Measurements from ENCODE around the gene ZDHHC4.
A peak's percentile ranks its signal among the peaks of the same experiment; 100 is the strongest.

GRCh38 chr7:6553448-6554044, 23.7 kb upstream of the ZDHHC4 start:
- TF ChIP-seq YY1 (IDR thresholded peaks at IDR 0.05; ENCODE audit: low read depth) (no peak), CTCF (IDR thresholded peaks at IDR 0.05) (peak; percentile 32; the same call in 1 of the 2 replicates), POLR2AphosphoS5 (IDR thresholded peaks at IDR 0.05; ENCODE audit: low read depth, low read length) (no peak), MXI1 (IDR thresholded peaks at IDR 0.05; ENCODE audit: low read depth, low read length) (no peak), CHD2 (IDR thresholded peaks at IDR 0.05; ENCODE audit: low read length, partially characterized antibody) (no peak), IRF3 (IDR thresholded peaks at IDR 0.05; ENCODE audit: low read depth, low read length) (no peak), RFX5 (IDR thresholded peaks at IDR 0.05; ENCODE audit: low read length) (no peak), NFIC (IDR thresholded peaks at IDR 0.05; ENCODE audit: borderline replicate concordance) (no peak), EP300 (IDR thresholded peaks at IDR 0.05; ENCODE audit: borderline replicate concordance in 1 of 2, low read depth in 1 of 2, low read length in 1 of 2) (no peak), TAF1 (IDR thresholded peaks at IDR 0.05; ENCODE audit: borderline replicate concordance, low read depth, low read length) (no peak), EZH2phosphoT487 (IDR thresholded peaks at IDR 0.05; ENCODE audit: borderline replicate concordance, low read depth) (no peak)
